Measurements from ENCODE around the gene APOM.

The APOM gene

DNA sequence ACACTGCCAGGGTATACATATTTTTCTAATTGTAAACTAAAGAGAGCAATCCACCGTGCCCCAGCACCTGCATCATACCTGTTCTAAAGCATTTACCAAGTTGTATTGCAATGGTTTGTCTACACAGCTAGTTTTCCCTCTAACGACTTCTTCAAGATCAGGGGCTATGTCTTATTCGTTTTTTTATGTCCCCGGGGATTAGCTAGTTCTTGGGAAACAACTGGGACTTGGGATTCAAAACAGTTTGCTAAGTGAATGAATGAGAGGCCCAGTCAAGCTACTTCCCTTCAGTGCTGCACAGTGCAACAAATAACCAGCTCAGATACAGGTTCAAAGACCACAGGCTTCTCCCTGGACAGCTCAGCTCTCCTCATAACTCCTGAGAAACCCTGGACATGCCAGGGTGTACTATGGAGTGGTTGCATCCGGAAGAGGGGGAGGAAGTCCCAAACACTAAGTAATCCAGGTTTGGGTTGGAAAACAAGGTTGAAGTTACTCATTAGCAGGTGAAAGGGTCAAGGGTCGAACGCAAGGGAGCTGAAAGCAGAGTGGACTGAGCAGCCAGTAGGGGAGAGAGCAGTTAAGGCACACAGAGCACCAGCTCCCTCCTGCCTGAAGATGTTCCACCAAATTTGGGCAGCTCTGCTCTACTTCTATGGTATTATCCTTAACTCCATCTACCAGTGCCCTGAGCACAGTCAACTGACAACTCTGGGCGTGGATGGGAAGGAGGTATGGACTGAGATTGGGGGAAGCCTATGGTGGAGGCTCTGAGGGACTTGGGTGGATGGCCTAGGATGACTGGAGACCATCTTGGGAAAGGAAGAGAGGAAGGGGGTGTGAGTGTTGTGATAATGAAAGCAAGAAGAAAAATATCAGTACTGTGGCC, at the start of gene APOM:
APOM (plus strand) TSS at position 546 of the 889 bp plus-strand sequence; CDS start at position 619, 73 bp downstream.
- peaks cover 7 to 39% of the 10 kb centered on the region in 2 experiments; a peak in 2 of 3 replicates for H3K36me3 ChIP-seq (ENCODE audit: control insufficient read depth in 2 of 2, insufficient read depth in 1 of 2, low read length in 2 of 2)
- POLR2A ChIA-PET = interaction anchor here (0.7 to 7.7 kb wide), 7 partner anchors 8 to 172 kb away, joined by 3 to 180 read pairs (median 4); partner anchors contain the start of genes C6orf47, CSNK2B, GPANK1 and HSPA1B
- H3K9me3 ChIP-seq (ENCODE audit: control insufficient read depth, insufficient read depth, low read depth, low read length) = no peaks in the 10 kb centered on the region
- TF ChIP-seq ZIC2 (tag by site-specific recombination; IDR thresholded peaks at IDR 0.05) = no peak
- TF ChIP-seq GLIS2 (tag by site-specific recombination; IDR thresholded peaks at IDR 0.05) = no peak
- no peak for TF ChIP-seq ZNF843 (tag by site-specific recombination; IDR thresholded peaks at IDR 0.05)
- TF ChIP-seq ZNF585B (tag by site-specific recombination; IDR thresholded peaks at IDR 0.05) = no peak
- TF ChIP-seq ZNF768 (tag by site-specific recombination; IDR thresholded peaks at IDR 0.05) = no peak
- TF ChIP-seq, protein P1, sequence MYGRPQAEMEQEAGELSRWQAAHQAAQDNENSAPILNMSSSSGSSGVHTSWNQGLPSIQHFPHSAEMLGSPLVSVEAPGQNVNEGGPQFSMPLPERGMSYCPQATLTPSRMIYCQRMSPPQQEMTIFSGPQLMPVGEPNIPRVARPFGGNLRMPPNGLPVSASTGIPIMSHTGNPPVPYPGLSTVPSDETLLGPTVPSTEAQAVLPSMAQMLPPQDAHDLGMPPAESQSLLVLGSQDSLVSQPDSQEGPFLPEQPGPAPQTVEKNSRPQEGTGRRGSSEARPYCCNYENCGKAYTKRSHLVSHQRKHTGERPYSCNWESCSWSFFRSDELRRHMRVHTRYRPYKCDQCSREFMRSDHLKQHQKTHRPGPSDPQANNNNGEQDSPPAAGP (tag by site-specific recombination; IDR thresholded peaks at IDR 0.05) = no peak
- TF ChIP-seq ZNF707 (tag by site-specific recombination; IDR thresholded peaks at IDR 0.05) = no peak
- TF ChIP-seq ZNF830 (tag by site-specific recombination; IDR thresholded peaks at IDR 0.05; ENCODE audit: low read depth) = no peak
- no peak for TF ChIP-seq YY1 (tag by site-specific recombination; IDR thresholded peaks at IDR 0.05)
- no peak for TF ChIP-seq SP3 (tag by site-specific recombination; IDR thresholded peaks at IDR 0.05)
- TF ChIP-seq ZNF423 (tag by site-specific recombination; IDR thresholded peaks at IDR 0.05) = no peak
- TF ChIP-seq ZNF223 (tag by site-specific recombination; IDR thresholded peaks at IDR 0.05) = no peak
- no peak for TF ChIP-seq ZNF664 (tag by site-specific recombination; IDR thresholded peaks at IDR 0.05)
- TF ChIP-seq, protein P2, sequence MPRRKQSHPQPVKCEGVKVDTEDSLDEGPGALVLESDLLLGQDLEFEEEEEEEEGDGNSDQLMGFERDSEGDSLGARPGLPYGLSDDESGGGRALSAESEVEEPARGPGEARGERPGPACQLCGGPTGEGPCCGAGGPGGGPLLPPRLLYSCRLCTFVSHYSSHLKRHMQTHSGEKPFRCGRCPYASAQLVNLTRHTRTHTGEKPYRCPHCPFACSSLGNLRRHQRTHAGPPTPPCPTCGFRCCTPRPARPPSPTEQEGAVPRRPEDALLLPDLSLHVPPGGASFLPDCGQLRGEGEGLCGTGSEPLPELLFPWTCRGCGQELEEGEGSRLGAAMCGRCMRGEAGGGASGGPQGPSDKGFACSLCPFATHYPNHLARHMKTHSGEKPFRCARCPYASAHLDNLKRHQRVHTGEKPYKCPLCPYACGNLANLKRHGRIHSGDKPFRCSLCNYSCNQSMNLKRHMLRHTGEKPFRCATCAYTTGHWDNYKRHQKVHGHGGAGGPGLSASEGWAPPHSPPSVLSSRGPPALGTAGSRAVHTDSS (tag by site-specific recombination; IDR thresholded peaks at IDR 0.05) = no peak
- TF ChIP-seq ZBTB17 (tag by site-specific recombination; IDR thresholded peaks at IDR 0.05) = no peak
- TF ChIP-seq ZNF19 (tag by site-specific recombination; IDR thresholded peaks at IDR 0.05; ENCODE audit: low read depth) = no peak
- no peak for TF ChIP-seq OVOL3 (tag by site-specific recombination; IDR thresholded peaks at IDR 0.05)
- no peak for TF ChIP-seq KLF10 (tag by site-specific recombination; IDR thresholded peaks at IDR 0.05)
- no peak within 1 kb of the TSS for H3K27ac ChIP-seq (ENCODE audit: extremely low read depth, low read depth, low read length)
- H3K4me3 ChIP-seq (ENCODE audit: low read depth, low read length) = no peak within 1 kb of the TSS
- CTCF ChIA-PET = interaction anchor here (0.6 to 2.5 kb wide), 5 partner anchors 10 to 139 kb away, joined by 3 to 12 read pairs (median 4); partner anchors contain the start of genes ATP6V1G2, CSNK2B and GPANK1
- H3K4me1 ChIP-seq (ENCODE audit: control insufficient read depth, insufficient read depth, low read length) = 0 out of 2 replicates have a peak, but pooled peaks cover 6% of the 10 kb centered on the region

DNA sequence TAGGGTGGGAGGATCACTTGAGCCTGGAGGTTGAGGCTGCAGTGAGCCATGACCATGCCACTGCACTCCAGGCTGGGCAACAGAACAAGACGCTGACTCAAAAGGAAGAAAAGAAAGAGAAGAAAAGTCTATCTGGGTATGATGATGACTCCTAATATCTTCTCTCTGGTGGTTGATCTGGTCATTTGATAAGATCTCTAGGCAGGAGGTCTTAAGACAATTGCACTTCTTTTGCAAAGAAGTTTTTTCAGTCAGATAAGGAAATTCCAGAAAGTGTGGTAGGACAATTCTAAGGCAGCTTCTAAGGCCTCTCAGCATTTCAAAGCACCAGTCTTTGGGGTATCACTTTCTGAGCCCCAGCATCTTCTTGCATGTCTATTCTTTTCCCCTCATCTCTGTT, 48.4 kb upstream of the APOM start:
- Histone ChIP-seq H3K36me3 (ENCODE audit: control insufficient read depth in 2 of 2, insufficient read depth in 1 of 2, low read length in 2 of 2) (no peaks in the 10 kb centered on the region), H3K9me3 (ENCODE audit: control insufficient read depth, insufficient read depth, low read depth, low read length) (no peaks in the 10 kb centered on the region), H3K27ac (ENCODE audit: extremely low read depth, low read depth, low read length) (no peak overlapping the region), H3K4me3 (ENCODE audit: low read depth, low read length) (no peak overlapping the region), H3K4me1 (ENCODE audit: control insufficient read depth, insufficient read depth, low read length) (peaks cover 7% of the 10 kb centered on the region; the same call in 1 of the 2 replicates)
- ChIA-PET CTCF (interaction anchor here (0.5 to 7.8 kb wide), 6 partner anchors 10 to 1015 kb away, joined by 3 to 113 read pairs (median 5); no protein-coding TSS in a partner anchor), POLR2A (interaction anchor here (0.7 kb wide), 2 partner anchors 9 to 79 kb away, joined by 3 read pairs; no protein-coding TSS in a partner anchor)
- TF ChIP-seq GLI2 (tag by site-specific recombination; IDR thresholded peaks at IDR 0.05; ENCODE audit: borderline replicate concordance, low read depth) (no peak), ZNF585B (tag by site-specific recombination; IDR thresholded peaks at IDR 0.05) (no peak), ZFP37 (tag by site-specific recombination; IDR thresholded peaks at IDR 0.05) (no peak), ZFP41 (tag by site-specific recombination; IDR thresholded peaks at IDR 0.05; ENCODE audit: borderline replicate concordance) (no peak), ZNF624 (tag by site-specific recombination; IDR thresholded peaks at IDR 0.05) (no peak), ZNF701 (tag by site-specific recombination; IDR thresholded peaks at IDR 0.05) (no peak), ZNF521 (tag by site-specific recombination; IDR thresholded peaks at IDR 0.05) (no peak)
- TF ChIP-seq, protein P3, sequence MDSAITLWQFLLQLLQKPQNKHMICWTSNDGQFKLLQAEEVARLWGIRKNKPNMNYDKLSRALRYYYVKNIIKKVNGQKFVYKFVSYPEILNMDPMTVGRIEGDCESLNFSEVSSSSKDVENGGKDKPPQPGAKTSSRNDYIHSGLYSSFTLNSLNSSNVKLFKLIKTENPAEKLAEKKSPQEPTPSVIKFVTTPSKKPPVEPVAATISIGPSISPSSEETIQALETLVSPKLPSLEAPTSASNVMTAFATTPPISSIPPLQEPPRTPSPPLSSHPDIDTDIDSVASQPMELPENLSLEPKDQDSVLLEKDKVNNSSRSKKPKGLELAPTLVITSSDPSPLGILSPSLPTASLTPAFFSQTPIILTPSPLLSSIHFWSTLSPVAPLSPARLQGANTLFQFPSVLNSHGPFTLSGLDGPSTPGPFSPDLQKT (IDR thresholded peaks at IDR 0.05; ENCODE audit: borderline replicate concordance, low read depth, low read length) = no peak

All from HEK293 (cell line).